GM04503 (cell line): Measurements from ENCODE around the gene KLC4.

Experiments
- DNase-seq: peaks from one replicate; pipeline ENCODE4 v3.0.0-alpha.2; 2012; ENCODE audit warnings: low read depth

KLC4 gene

DNA sequence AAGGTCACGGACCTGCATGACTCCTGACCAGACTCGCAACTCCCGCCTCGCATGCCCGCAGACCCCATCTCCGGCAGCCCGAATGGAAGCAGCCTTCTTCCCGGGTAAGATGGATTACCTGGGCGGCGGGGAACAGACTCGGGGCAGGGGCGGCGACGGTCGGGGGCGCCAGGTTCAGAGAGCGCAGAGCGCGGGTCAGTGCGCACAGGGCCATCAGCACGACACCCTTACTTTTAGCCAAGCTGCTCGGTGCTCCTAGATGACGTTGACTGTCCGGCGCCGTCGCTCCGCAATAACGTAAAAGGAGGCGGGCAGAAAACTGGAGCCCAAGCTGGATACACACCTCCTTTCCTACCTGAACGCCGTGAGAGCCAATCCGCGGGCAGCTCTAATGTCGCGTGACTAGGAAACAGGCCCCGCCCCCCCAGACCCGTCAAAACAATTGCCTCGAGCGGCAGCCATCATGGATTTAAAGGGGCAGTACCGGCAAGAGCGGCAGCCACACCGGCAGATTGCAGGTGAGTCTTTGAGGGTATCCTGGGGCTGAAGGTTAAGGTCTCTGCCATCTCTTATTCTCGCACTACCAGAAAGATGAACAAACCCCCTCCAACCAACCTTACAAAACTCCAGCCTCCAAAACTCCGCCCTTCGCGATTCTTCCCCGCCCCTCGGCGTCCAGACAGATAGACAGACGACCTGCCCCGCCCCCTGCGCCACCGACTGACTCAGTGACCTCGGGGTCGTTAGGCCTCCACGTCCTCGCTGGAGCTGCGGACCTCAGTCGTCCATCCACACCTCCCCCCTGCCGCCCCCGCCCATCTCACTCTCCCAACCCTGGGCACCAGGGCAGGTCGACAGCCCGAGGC is at the start of gene KLC4, which contains the start of gene MRPL2:
KLC4 (plus strand) TSS at position 464 of the 866 bp plus-strand sequence. CDS start 1,705 bp downstream, outside the sequence.
MRPL2 (minus strand) TSS at position 267 of the 866 bp plus-strand sequence; CDS start at position 214, 53 bp downstream.
- peak; percentile 92 for DNase-seq

DNA sequence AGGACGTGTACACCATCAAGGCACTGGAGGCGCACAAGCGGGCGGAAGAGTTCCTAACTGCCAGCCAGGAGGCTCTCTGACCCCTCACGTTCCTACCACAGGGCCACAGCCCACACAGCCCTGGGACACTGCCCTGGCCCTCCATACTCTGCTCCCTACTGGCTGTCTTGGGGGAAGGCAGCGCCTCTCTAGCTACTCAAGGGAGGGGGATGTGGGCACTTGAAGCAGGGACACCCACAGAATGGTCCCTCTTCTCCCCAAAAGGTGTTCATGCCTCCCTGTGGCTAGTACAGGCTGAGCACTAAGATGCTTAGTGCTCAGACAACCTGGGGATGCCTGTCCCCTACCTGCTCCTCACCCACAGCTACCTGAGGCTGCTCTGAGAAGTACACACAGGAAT is 48.2 kb upstream of the KLC4 start:
- DNase-seq, result no peak

DNA sequence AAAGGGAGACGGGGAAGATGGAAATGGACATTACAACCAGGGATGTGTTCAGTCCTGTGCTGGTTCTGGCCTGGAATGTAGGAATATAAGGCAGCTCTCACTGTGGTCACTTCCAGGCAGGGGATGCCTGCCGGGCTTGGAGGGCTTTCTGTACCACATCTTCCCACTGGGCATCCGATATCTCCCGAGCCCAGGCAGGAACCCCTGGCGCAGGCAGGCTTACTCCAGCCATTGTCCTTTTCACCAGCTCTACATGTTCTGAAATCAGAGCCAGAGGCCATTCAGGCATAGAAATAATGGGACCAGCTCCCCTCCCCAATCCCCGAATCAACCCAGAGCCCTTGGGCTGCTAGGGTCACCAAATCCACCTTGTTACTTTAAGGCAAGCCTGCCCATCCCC is 47.1 kb upstream of the KLC4 start:
- no peak for DNase-seq

DNA sequence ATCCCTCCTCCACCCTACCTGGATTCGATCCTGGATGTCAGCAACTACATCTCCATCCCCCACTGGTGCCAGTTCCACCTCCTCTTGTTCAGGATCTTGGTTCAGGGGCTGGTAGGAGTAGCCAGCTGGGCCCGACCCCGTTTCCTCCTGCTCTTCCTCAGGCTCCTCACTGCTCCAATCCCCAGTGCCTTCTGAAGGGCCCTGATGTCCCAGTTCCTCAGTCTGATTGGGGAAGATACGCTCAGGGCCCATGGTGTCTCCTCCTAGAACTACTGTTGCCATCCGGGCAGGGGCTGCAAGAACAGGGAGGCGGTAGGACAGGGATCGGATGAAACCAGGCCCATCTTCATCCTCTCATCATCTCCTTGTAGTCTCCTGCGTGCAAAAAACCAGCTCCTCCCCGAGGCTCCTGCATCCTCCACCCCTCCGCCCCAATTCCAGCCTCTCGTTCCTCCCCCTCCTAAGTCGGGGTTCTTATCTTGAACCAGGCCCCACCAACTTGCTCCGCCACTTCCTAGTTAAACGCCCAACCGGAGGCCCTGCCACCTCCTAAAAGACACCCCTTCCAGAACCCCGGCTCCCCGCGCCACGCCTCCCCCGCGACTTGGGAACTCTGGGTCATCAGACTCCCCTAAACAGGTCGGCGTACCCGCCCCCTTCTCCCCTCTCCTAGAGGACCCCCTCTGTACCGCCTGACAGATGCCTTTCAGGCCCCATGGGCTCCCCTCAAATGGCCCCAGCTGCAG is 46.2 kb upstream of the KLC4 start:
- DNase-seq, result no peak

DNA sequence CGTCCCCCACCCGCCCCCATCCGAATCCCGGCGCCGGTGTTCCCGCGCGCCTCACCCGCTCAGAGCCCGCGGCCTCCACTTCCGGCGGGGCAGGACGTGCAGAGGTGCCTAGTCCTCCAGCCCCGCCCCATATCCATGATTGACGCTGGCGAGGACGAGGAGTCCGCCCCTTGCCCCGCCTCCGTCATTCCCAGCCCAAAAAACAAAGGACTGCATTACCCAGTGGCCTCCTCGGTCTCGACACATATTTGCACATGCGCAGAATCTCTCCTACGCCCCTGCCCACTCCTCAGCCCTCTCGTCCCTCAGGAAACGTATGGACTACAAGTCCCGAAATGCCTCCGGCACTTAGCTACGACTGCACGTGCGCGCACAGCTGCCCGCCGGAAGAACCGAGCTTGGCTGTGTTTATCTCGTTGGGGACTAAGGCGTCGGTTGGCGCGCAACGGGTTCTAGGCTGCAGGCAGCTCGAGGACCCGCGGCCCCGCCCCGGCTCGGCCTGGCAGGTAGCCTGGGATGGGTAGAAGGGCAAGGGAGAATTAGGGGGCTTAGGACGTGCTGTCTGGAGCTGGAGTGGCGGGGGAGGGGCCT is 45.5 kb upstream of the KLC4 start, which contains the start of the genes KLHDC3 and MEA1:
KLHDC3 (plus strand) TSS at position 407 of the 591 bp plus-strand sequence. CDS start 2,944 bp downstream, outside the sequence.
MEA1 (minus strand) TSS at position 104 of the 591 bp plus-strand sequence. CDS start 133 bp downstream, outside the sequence.
- DNase-seq, result peak; percentile 99

DNA sequence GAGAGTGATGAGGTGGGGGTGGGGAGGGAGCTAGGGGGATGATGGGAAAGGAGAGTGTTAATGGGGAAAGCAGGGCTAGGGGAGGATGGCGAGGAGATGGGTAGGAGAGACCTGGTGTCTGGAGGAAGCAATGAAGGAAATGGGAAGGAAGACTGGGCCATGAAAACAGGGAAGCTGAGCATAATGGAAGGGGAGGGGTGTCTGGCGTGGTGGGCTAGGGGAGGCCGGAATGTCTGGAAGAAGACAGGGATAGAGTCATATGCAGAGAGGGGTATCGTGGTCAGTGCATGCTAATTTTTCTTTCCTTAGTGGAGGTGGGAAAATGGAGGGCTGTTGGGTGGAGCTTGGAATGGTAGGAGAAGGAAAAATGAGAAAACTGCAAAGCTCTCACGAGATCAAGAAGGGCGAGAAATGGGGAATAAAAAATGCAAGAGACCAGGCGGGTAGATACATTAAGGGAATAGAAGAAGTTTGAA is 45.0 kb upstream of the KLC4 start:
- DNase-seq, result peak; percentile 13

DNA sequence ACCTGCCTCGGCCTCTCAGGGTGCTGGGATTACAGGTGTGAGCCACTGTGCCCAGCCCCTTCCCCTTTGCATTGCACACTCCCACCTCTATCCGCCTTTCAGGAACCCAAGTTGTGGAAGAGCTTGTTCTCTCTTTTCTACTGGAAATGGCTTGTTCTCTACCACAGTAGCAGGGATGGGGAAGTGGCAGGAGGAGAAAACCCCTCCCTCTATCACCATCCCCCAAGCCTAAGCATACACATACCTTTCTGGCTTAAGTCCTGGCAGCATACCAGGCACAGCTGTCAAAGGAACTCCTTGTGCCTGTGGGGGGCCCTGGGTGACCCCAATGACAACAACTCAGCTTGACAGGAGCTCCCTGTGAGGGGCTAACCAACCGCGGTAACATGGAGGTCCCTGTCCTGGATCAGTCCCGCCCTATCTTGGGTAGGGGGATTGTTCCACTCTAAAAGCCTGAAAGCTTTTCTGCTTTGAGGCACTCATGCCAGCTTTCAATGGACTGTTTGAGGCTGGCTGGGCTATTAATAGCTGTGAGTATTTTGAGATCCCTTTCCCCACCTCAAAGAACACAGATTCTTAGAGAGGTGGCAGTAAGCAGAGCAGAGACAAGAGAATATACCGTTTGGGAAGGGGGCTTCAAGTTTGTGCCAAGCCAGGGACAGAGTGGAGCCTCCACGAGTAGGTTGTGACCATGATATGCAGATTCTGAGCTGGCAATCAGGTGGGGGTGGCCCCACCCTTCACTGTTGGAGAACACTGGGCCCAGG is 43.1 kb upstream of the KLC4 start:
- no peak for DNase-seq

DNA sequence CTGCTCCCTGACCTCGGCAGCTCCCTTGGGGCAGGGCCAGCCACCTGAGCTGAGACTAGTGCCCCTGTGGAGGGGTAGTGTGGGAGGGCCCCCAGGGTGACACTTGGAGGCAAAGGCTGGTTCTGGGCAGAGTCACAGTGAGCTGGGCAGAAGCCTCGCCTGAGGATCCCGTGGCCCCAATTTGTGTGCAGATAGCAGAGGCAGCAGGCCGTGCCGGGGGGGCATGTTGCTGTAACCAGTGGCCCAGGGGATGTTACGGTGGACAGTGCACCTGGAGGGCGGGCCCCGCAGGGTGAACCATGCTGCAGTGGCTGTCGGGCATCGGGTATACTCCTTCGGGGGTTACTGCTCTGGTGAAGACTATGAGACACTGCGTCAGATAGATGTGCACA is 42.5 kb upstream of the KLC4 start:
- no peak for DNase-seq

DNA sequence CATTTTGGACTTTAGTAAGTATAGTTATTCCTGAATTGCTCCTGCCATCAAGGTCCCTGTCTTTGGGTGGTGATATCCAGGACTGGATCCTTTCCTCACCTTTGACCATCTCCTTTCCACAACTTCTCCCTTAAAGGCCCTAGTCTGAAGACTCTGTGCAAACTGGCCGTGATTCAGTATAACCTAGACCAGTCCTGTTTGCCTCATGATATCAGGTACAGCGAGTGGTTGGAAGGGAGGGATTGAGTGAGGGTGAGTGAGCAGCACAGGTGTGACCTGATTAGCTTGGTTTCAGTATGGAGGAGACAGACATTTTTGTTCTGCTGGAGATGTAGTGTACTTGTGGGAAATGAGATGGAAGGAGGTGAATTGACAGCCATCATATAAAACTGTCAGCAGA is 40.3 kb upstream of the KLC4 start:
- no peak for DNase-seq

DNA sequence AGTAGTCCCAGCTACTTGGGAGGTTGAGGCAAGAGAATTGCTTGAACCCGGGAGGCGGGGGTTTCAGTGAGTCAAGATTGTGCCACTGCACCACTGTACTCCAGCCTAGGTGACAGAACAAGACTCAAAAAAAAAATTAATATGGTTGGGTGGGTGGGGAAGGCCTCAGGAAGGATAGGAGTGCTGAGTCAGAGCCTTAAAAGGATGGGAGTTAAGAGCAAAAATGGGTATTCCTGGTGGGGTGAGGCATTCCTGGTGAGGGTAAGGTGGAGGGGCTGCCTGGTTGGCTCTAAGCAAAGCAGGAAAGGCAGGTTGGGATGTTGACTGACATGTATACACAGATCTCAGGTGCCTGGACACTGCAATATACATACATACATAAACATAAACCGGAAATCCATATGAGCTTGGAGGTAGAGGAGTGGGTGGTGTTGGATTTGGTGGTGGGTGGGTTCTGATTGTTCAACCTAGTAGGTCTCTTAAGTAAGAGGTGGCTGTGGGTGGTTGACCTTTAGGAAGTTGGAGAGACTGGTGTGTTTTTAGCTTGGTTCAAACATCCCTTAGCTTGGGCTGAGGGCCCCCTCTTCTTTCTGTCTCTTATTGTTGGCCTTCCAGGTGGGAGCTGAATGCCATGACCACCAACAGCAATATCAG is 39.3 kb upstream of the KLC4 start:
- DNase-seq, result no peak

DNA sequence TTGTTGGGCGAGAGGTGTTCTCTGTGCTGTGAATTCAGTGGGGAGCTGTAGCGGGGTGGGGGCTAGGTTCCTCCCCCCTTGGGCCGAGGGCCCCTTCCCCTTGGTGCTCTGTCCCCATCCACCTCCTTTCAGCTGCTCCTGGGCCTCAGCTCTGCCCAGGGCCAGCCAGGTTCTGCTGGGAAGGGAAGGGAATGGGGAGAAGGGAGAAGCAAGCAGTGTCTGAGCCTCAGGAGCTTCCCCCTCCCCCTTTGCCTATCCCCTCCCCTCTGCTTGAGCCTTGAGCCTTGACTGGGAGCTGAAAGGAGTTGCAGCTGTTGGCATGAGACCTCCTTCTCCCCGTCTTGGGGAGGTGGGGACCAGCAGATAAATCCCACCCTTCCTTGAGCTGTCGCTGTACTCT is 38.6 kb upstream of the KLC4 start:
- no peak for DNase-seq

DNA sequence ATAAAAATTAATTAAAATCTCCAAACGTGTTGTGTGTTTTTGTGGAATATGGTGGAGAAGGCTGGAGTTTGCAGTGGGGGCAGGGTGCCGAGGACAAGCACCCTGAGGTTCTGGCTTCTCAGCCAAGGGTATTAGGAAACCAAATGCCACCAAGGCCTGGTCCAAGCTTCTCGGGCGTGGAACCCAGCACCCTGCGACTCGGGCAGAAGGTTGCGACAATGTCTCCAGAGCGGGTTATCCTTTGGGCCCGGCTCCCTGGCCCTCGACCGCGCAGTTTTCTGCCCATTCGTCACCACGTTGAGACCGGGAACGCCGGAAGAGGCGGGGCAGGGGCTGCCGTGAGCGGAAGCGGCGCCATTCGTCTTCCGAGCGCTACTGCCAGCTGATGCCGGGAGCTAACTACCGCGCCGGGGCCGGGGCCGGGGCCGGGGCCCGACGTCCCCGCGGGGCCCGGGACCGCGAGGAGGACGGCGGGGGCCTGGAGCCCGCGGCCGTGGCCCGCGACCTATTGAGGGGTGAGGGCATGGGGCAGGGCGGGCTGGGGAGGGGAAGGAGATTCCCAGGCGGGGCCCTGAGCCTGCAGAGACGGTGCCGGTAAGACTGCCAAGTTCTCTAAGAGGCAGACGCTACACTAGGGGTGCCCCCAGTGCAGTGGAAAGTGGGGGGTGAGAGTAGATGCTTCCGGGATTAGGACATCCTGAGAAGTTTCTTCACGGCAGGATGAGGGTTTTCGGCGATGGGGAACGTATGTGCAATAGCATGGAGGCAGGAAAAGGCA is 38.0 kb upstream of the KLC4 start, which contains the start of gene RRP36:
RRP36 (plus strand) TSS at position 354 of the 778 bp plus-strand sequence; CDS start at position 386, 32 bp downstream.
- peak; percentile 14 for DNase-seq

DNA sequence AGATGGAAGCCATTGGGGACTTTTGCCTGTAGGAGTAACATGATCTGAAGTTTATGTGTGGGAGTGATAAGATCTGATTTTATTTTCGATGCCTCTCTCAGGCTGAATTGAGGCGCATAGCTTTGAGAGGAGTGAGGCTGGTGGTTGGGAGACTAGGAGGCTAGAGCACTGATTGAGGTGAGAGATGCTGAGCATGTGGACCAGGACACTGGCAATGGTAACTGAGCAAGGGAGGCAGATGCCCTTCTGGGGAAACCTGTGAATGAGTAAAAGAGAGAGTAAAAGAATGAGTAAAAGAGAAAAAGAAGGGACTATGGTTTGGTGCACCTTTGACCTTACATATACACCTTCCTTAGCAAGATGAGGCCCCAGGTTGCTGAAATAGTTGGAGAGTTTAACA is 35.0 kb upstream of the KLC4 start:
- DNase-seq, result no peak

DNA sequence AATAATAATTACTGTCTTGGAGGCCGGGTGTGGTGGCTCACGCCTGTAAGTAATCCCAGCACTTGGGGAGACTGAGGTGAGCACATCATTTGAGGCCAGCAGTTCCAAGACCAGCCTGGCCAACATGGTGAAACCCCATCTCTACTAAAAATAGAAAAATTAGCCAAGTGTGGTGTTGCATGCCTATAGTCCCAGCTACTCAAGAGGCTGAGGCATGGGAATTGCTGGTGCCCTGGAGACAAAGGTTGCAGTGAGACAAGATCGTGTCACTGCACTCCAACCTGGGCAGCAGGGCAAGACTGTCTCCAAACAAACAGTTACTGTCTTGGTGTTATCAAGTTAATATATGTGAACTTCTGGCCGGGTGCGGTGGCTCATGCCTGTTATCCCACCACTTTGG is 33.1 kb upstream of the KLC4 start:
- no peak for DNase-seq

DNA sequence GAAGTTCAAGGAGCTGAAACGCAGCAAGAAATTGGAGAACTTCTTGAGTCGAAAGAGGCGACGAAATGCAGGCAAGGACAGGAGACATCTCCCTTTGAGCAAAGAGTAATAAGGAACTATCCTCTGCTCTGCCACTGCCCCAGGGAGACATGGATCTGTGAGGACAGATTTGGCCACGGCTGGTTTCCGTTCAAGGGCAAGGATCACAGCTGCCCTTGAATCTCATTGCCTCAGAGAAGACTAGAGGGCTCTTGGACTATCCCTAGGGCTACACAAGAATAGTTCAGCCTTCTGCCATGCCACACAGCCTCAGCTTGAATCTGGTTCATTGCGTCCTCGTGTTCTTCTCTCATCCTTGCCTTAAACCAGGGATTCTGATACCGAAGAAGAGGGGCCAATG is 30.3 kb upstream of the KLC4 start:
- no peak for DNase-seq

DNA sequence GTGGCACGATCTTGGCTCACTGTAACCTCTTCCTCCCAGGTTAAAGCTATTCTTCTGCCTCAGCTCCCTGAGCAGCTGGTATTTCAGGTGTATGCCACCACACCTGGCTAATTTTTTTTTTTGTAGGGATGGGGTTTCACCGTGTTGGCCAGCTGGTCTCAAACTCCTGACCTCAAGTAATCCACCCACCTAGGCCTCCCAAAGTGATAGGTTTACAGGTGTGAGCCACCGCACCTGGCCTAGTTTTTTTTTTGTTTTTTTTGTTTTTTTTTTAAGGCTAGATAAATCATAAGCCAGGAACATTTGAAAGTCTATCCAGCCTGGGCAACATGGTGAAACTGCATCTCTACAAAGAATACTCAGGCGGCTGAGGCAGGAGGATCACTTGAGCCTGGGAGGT is 27.1 kb upstream of the KLC4 start:
- DNase-seq, result no peak

DNA sequence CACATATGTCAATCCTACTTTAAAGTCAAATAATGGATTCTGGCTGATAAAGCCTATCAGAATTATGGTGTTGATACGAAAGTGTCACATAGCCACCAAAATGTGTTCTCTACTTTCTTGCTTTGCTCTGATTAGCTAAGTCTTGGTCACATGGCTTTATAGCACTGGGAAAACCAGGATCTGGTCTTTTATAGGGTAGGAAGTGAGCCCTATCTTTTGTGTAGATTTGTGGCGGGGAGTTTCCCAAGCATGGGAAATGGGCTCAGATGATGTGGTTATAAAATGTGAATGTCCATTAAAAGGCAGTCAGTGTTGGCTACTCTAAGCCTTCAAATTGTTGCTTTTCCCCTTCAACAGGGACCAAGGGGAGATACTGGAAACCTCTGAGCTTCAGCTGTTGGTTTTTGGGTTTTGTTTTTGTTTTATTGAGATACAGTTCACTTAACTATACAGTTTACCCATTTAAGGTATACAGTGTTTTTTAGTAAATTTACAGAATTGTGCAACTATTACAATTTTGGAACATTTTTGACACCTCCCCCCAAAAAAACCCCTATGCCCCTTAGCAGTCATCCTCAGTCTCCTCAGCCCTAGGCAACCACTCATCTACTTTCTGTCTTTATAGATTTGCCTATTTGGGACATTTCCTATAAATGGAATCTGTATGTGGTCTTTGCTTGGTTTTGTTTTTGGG is 25.8 kb upstream of the KLC4 start:
- DNase-seq, result no peak

DNA sequence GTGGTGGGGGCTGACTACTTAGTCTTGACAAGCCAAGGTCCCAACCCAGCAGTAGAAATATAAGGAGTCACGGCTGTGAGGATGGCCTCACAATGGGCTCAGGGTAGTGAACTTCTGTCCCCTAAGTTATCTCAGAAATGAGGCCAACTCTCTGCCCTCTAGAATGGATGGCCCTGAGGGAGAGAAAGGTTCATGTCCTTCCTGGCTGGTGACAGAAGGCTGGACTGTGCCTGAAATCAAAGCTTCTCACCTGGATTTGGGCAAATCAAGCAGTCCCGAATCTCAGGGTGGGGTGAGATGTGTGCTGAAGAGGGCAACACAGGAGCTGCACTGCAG is 25.3 kb upstream of the KLC4 start:
- no peak for DNase-seq

DNA sequence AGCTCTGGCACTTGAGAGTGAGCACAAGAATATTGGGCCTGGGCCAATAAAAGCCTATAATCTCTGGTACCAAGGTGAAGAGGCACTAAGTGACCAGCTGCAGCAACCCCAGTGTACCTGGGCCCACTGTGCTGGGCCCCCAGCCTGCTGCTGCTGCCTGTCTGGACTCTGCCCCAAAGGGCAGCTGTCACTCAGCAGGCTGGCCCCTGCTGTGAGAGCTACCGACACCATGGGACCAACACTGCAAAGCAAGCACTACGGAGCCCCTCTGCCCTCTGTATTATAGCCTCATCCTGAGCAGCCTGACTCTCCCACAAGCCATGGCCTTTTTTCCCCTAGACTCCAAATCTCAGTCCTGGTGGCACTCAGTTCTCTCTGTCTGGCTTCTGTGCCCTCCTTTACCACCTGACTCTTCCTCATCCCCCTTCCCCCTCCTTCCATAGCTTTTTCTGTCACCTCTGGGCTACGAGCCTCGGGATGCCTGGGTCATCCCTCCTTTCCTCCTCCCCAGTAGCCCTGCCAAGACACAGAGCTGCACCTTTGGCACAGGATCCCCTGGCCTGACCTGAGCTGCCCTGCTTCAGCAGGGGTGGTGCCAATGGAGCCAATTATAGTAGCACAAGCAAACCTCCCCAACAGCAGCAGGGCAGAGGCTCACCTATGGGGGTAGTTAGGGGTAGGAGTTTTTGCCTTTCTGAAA is 23.8 kb upstream of the KLC4 start:
- DNase-seq, result no peak
